Stimulated activated CD8-positive, alpha-beta memory T cell treated with anti-CD3 and anti-CD28 coated beads, Interleukin-15, amount 100 ng/mL, for 24 hours (primary cell): ENCODE measurements around the gene TMEM185B.
"Not testable (repeated sequence)": the region's sequence is repeated elsewhere in the genome, so short reads cannot be mapped to it uniquely, and the experiment has no call there.

ENCODE experiments used
- DNase-seq: peaks from one replicate; pipeline ENCODE4 v3.0.0-alpha.2; 2020; ENCODE audit warnings: low read depth

The TMEM185B gene

GRCh38 chr2:120206022-120206581 lies 17.1 kb downstream of the TMEM185B start:
- peak; percentile 30 for DNase-seq

- DNase-seq: no peak
Measured at GRCh38 chr2:120204945-120205670, 18.1 kb downstream of the TMEM185B start.

GRCh38 chr2:120204417-120204816 lies 18.8 kb downstream of the TMEM185B start:
- no peak for DNase-seq

- DNase-seq: no peak
Measured at GRCh38 chr2:120204022-120204405, 19.2 kb downstream of the TMEM185B start.

GRCh38 chr2:120203251-120204021 lies 19.8 kb downstream of the TMEM185B start:
- DNase-seq: no peak

GRCh38 chr2:120199817-120200459 lies 23.3 kb downstream of the TMEM185B start:
- not testable (repeated sequence) for DNase-seq

GRCh38 chr2:120195553-120195952 lies 27.6 kb downstream of the TMEM185B start:
- no peak for DNase-seq

GRCh38 chr2:120192280-120192679 lies 30.9 kb downstream of the TMEM185B start:
- DNase-seq: no peak

GRCh38 chr2:120189189-120189588 lies 34.0 kb downstream of the TMEM185B start:
- no peak for DNase-seq

GRCh38 chr2:120182019-120182560 lies 41.1 kb downstream of the TMEM185B start:
- no peak for DNase-seq

GRCh38 chr2:120180066-120180465 lies 43.1 kb downstream of the TMEM185B start:
- DNase-seq: no peak

GRCh38 chr2:120179396-120179795 lies 43.8 kb downstream of the TMEM185B start:
- no peak for DNase-seq

GRCh38 chr2:120177973-120178372 lies 45.2 kb downstream of the TMEM185B start:
- no peak for DNase-seq

GRCh38 chr2:120177001-120177621 lies 46.1 kb downstream of the TMEM185B start:
- DNase-seq: peak; percentile 56

- DNase-seq: no peak
Measured at GRCh38 chr2:120176526-120176925, 46.7 kb downstream of the TMEM185B start.

GRCh38 chr2:120174963-120175581 lies 48.1 kb downstream of the TMEM185B start:
- DNase-seq: no peak
